Measurements from ENCODE around the gene SLC44A2. TPM values are rescaled to one million over a fixed set of nuclear protein-coding genes. Genes with fewer than 3 reads are reported as not detected.
"Not testable (repeated sequence)": the region's sequence is repeated elsewhere in the genome, so short reads cannot be mapped to it uniquely, and the experiment has no call there.

The SLC44A2 gene
- total and polyA plus RNA-seq, 2 experiments from 2014 or later: 44.4 to 91.3 TPM

- H3K36me3 ChIP-seq (replicated peaks; ENCODE audit: insufficient read depth, low read depth): peaks cover 5% of the 10 kb centered on the region
- 85% methylated on average over 6 of the region's 6 CpGs for WGBS (ENCODE audit: low lambda C conversion rate, missing lambda C conversion rate)
- peaks cover 99% of the 10 kb centered on the region for H4K20me1 ChIP-seq (ENCODE audit: insufficient read depth, poor library complexity, severe bottlenecking)
Measured at GRCh38 chr19:10669246-10669645, 43.9 kb downstream of the SLC44A2 start.

GRCh38 chr19:10670182-10670581 is 44.8 kb downstream of the SLC44A2 start:
- Histone ChIP-seq H3K4me3 (no peak overlapping the region), H4K20me1 (ENCODE audit: insufficient read depth, poor library complexity, severe bottlenecking) (peaks cover 96% of the 10 kb centered on the region), H3K79me2 (peaks cover 98% of the 10 kb centered on the region), H3K27me3 (no peaks in the 10 kb centered on the region), H2AFZ (no peak overlapping the region), H3K9me3 (ENCODE audit: low read depth) (no peaks in the 10 kb centered on the region), H3K9me2 (replicated peaks; ENCODE audit: insufficient read depth) (no peaks in the 10 kb centered on the region), H3K27ac (no peak overlapping the region), H3K4me1 (ENCODE audit: insufficient read depth) (no peaks in the 10 kb centered on the region), H3K4me2 (no peak overlapping the region), H3K36me3 (replicated peaks; ENCODE audit: insufficient read depth, low read depth) (peaks cover 5% of the 10 kb centered on the region)
- TF ChIP-seq CTCF (IDR thresholded peaks at IDR 0.05; ENCODE audit: poor library complexity): no peak
- no peak for TF ChIP-seq EZH2 (IDR thresholded peaks at IDR 0.05; ENCODE audit: borderline replicate concordance)
- no peak for TF ChIP-seq EZH2phosphoT487 (IDR thresholded peaks at IDR 0.05; ENCODE audit: low read depth, severe bottlenecking, unreplicated experiment)
- WGBS (ENCODE audit: low lambda C conversion rate, missing lambda C conversion rate): 63% methylated on average over 1 of the region's 1 CpG
- no peak for DNase-seq (ENCODE audit: low spot score)

More at GRCh38 chr19:10669246-10669645, 43.9 kb downstream of the SLC44A2 start:
- H3K27me3 ChIP-seq: no peaks in the 10 kb centered on the region
- H3K9me3 ChIP-seq (ENCODE audit: low read depth): no peaks in the 10 kb centered on the region
- no peak for DNase-seq (ENCODE audit: low spot score)
- H3K79me2 ChIP-seq: peaks cover 100% of the 10 kb centered on the region
- no peaks in the 10 kb centered on the region for H3K9me2 ChIP-seq (replicated peaks; ENCODE audit: insufficient read depth)
- no peak overlapping the region for H3K4me3 ChIP-seq
- H3K27ac ChIP-seq: no peak overlapping the region
- H2AFZ ChIP-seq: no peak overlapping the region
- no peak overlapping the region for H3K4me2 ChIP-seq
- TF ChIP-seq EZH2 (IDR thresholded peaks at IDR 0.05; ENCODE audit: borderline replicate concordance): no peak
- no peak for TF ChIP-seq CTCF (IDR thresholded peaks at IDR 0.05; ENCODE audit: poor library complexity)
- no peak for TF ChIP-seq EZH2phosphoT487 (IDR thresholded peaks at IDR 0.05; ENCODE audit: low read depth, severe bottlenecking, unreplicated experiment)
- no peaks in the 10 kb centered on the region for H3K4me1 ChIP-seq (ENCODE audit: insufficient read depth)

- WGBS (ENCODE audit: low lambda C conversion rate, missing lambda C conversion rate): 95% methylated on average over 24 of the region's 24 CpGs
- DNase-seq (ENCODE audit: low spot score): no peak
Measured at GRCh38 chr19:10670876-10671804, 45.8 kb downstream of the SLC44A2 start.

GRCh38 chr19:10671922-10672321 is 46.6 kb downstream of the SLC44A2 start:
- 98% methylated on average over 3 of the region's 3 CpGs for WGBS (ENCODE audit: low lambda C conversion rate, missing lambda C conversion rate)
- peaks cover 92% of the 10 kb centered on the region for H3K79me2 ChIP-seq
- not testable (repeated sequence) for H2AFZ ChIP-seq; H3K4me1 ChIP-seq (ENCODE audit: insufficient read depth); H3K27me3 ChIP-seq; H3K4me2 ChIP-seq; H3K4me3 ChIP-seq; H3K36me3 ChIP-seq (replicated peaks; ENCODE audit: insufficient read depth, low read depth); DNase-seq (ENCODE audit: low spot score); H3K9me2 ChIP-seq (replicated peaks; ENCODE audit: insufficient read depth); H3K9me3 ChIP-seq (ENCODE audit: low read depth); H3K27ac ChIP-seq
- peaks cover 94% of the 10 kb centered on the region for H4K20me1 ChIP-seq (ENCODE audit: insufficient read depth, poor library complexity, severe bottlenecking)

More at GRCh38 chr19:10670876-10671804, 45.8 kb downstream of the SLC44A2 start:
- Histone ChIP-seq H2AFZ (no peak overlapping the region), H3K79me2 (peaks cover 97% of the 10 kb centered on the region), H3K4me1 (ENCODE audit: insufficient read depth) (no peaks in the 10 kb centered on the region), H3K27me3 (no peaks in the 10 kb centered on the region), H4K20me1 (ENCODE audit: insufficient read depth, poor library complexity, severe bottlenecking) (peaks cover 95% of the 10 kb centered on the region), H3K9me2 (replicated peaks; ENCODE audit: insufficient read depth) (no peaks in the 10 kb centered on the region), H3K4me3 (no peak overlapping the region), H3K4me2 (no peak overlapping the region), H3K36me3 (replicated peaks; ENCODE audit: insufficient read depth, low read depth) (peaks cover 5% of the 10 kb centered on the region), H3K27ac (no peak overlapping the region), H3K9me3 (ENCODE audit: low read depth) (no peaks in the 10 kb centered on the region)
- TF ChIP-seq EZH2 (IDR thresholded peaks at IDR 0.05; ENCODE audit: borderline replicate concordance) (no peak), CTCF (IDR thresholded peaks at IDR 0.05; ENCODE audit: poor library complexity) (no peak), EZH2phosphoT487 (IDR thresholded peaks at IDR 0.05; ENCODE audit: low read depth, severe bottlenecking, unreplicated experiment) (no peak)

GRCh38 chr19:10675214-10675613 is 49.9 kb downstream of the SLC44A2 start:
- H3K4me3 ChIP-seq; H3K27me3 ChIP-seq; H3K4me2 ChIP-seq; H3K4me1 ChIP-seq (ENCODE audit: insufficient read depth); H3K9me3 ChIP-seq (ENCODE audit: low read depth); H3K27ac ChIP-seq; H3K36me3 ChIP-seq (replicated peaks; ENCODE audit: insufficient read depth, low read depth); DNase-seq (ENCODE audit: low spot score); H2AFZ ChIP-seq; H3K9me2 ChIP-seq (replicated peaks; ENCODE audit: insufficient read depth): not testable (repeated sequence)
- WGBS (ENCODE audit: low lambda C conversion rate, missing lambda C conversion rate): 95% methylated on average over 8 of the region's 8 CpGs
- Histone ChIP-seq H4K20me1 (ENCODE audit: insufficient read depth, poor library complexity, severe bottlenecking) (peaks cover 87% of the 10 kb centered on the region), H3K79me2 (peaks cover 90% of the 10 kb centered on the region)

All from hepatocyte (in vitro differentiated cells).